Activated CD8-positive, alpha-beta memory T cell treated with anti-CD3 and anti-CD28 coated beads for 4 hours (primary cell): ENCODE measurements around the gene GPR84.
A peak's percentile ranks its signal among the peaks of the same experiment; 100 is the strongest.

Experiments used
- DNase-seq, 2 donors: peaks; one replicate each; pipeline ENCODE4 v3.0.0-alpha.2; 2020; ENCODE audit warnings: low read depth in 2 of 2

Gene GPR84

GRCh38 chr12:54374562-54375258 is 10.4 kb upstream of the GPR84 start:
- no peak for DNase-seq

DNA sequence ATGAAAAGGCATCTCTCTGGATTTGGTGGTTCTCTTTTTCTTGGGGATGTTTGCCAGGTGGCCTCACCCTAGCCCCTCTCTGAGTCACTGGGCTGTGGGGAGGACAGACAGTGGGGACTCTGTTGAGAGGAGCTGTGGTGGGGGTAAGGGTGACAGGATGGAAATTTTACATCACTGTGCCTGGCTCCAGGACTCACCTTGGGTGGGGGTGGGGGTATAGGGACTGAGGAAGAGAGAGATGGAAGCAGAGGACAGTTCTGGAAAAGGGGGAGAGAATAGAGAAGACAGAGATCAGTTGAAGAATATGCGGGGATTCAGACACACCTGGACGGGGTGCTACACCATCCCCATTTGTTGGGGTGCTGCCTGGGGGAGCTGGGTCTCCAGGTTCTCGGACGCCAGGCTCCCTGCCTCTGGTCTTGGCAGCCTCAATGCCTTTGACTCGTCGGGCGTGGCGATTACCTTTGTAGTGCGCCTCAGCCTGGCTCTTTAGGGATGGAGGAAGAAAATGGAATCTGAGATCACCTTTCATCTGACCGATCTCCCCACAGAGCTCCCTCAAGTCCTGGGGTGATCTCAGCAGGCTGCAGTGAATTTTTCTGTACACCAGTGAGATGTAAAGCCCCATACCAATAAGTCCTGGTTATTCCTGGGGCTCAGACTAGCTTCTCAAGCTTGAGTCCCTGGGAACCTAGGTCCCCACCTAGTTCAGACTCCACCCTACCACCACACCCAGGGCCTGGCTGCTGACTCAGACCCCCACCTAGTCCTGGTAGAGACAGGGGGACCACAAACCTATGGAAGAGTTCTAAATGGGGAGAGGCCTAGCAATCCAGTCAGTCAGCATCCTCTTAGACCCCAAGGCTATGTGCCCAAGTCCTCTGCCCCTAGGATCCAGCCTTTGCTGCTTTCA is 9.6 kb upstream of the GPR84 start:
- DNase-seq, result no peak

GRCh38 chr12:54372113-54372806 is 8.0 kb upstream of the GPR84 start:
- no peak for DNase-seq

GRCh38 chr12:54371328-54372112 is 7.2 kb upstream of the GPR84 start:
- DNase-seq, result no peak

- DNase-seq, result no peak
Observed at GRCh38 chr12:54370171-54370730, 6.0 kb upstream of the GPR84 start.

- DNase-seq, result no peak
Observed at GRCh38 chr12:54369597-54370131, 5.4 kb upstream of the GPR84 start.

DNA sequence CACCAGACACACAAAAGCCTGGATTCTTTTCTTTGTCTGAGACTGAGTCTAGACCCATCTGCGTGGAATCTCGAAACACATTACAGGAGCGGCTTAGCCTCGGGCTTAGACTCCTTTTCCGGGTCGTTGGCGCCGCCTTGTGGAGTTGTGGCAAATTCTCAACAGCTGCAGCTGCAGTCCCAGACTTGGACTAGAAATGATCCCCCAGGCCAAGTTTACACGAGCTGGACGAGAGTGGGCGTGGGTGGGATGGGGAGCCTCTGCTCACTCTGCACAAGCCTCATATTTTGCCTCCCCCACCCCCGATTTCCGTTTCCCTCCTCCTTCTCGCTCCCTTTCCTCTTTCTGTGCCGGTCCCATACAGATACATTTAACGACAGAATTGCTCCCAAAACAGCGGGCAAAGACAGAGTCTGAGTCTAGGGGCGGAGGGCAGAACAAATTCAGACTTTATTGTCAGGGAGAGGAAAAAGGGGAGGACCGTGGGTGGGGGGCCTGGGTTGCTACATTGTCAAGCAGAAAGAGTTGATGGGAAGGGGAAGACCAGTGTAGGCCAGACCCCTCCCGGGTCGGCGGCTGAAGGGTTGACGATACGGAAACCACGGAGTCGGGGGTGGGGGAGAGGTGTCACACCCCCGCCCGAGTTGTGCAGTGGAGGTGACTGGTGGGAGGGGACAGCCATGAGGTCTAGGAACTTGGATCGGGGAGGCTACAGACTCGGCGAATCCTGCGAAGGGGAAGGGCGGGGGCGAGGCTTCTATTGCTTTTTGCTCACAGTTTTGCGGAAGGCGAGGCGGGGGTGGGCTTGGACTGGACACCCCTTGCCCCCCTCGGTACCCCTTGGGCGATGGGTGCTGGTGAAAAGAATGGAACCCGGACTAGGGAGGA is 4.7 kb upstream of the GPR84 start:
- peak; percentile 74 to 83 for DNase-seq

GRCh38 chr12:54368025-54368708 is 3.9 kb upstream of the GPR84 start:
- DNase-seq, result no peak

GRCh38 chr12:54363618-54364017 is 668 bp downstream of the GPR84 start:
- DNase-seq, result no peak

- no peak for DNase-seq
Observed at GRCh38 chr12:54363047-54363446, 1.2 kb downstream of the GPR84 start.

- DNase-seq, result no peak
Observed at GRCh38 chr12:54360717-54361456, 3.4 kb downstream of the GPR84 start.

GRCh38 chr12:54359762-54360351 is 4.4 kb downstream of the GPR84 start:
- DNase-seq, result no peak

GRCh38 chr12:54358945-54359761 is 5.1 kb downstream of the GPR84 start:
- peak; percentile 80 to 93 for DNase-seq

DNA sequence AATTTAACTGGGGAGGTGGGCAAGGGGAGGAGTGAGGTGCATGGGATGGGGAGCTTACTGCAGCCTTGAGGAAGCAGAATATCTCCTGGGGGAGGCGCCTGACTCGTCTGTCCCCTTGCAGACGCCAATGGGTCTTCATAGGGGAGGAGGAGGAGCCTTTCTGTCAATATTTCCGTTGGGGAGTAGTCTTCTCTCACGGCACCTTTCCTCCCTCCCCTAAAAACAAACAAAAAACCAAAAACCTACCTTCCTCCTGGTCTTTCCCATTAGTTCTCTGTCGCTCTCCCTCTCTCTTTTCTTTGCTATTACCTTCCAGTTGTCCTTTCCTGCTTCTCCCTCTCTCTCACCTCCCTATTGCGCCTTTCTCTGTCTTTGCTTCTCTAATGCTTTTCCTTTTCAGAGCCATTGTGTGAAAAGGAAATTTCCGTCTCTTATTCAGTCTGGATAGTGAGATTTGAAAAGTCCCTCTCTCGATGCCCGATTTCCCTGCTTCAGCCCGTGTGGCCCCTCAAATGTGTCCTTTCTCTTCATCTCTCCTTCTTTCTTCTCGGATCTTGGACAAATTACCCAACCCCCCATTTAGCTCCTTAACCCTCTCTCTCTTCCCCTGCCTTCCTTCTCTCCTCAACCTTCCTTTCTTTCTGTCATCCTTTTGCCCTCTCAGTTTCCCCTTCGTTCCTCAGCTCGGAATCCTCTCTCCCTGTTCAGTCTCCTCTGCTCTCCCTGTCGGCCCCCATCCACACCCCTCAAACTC is 5.9 kb downstream of the GPR84 start:
- peak in 1 of 2 donors; percentile 28 for DNase-seq

DNA sequence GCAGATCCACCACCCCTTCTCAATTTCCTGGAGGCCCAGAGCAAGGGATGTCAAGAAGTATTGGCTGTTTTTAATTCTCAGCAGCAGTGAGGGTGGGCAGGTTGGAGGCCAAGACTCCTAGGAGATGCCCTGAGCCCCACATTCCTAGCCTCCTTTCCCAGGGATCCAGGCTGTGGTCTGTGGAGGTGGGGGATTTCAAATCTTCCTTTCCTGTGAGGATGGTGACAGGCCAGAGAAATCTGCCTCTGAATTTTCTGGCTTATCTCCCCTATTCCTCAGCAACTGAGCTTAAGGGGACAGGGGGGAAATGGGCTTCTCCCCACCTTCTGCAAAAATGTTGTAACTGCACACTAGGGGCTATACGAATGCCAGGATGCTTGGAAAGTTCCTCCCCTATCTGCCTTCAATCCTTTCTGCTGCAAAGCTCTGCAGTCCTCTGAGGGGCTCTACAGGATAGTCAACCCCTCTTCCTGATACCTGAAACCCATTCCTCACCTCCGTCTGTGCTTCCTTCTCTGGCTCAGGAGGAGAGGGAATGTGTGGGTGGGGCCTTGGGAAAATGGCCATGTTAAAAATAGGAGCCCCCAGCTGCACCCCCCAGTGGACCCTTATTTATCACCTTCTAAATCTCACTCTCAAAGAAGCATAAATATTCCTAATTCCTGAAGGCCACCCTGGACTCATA is 6.6 kb downstream of the GPR84 start:
- no peak for DNase-seq

- no peak for DNase-seq
Observed at GRCh38 chr12:54356951-54357356, 7.3 kb downstream of the GPR84 start.
